DLD1 (cell line): ENCODE measurements around the gene CXorf66.
"Not testable (repeated sequence)": the region's sequence is repeated elsewhere in the genome, so short reads cannot be mapped to it uniquely, and the experiment has no call there.

ENCODE experiments used
- in situ Hi-C: cut with HindIII; loops from 2 replicates; pipeline ENCODE4 v1.10.0; 2017; ENCODE audit warnings: low sequenced_read_pairs

Gene CXorf66, protein sequence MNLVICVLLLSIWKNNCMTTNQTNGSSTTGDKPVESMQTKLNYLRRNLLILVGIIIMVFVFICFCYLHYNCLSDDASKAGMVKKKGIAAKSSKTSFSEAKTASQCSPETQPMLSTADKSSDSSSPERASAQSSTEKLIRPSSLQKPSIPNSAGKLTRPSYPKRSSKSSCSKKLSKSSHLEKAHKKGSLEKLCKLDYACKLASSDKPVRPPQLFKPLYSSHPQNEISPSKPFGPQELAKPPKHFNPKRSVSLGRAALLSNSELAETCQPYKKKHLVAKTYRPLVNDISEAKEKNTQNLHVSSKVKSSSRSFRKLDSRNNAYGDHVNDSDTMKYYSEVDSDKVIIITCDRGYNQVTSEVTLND

DNA sequence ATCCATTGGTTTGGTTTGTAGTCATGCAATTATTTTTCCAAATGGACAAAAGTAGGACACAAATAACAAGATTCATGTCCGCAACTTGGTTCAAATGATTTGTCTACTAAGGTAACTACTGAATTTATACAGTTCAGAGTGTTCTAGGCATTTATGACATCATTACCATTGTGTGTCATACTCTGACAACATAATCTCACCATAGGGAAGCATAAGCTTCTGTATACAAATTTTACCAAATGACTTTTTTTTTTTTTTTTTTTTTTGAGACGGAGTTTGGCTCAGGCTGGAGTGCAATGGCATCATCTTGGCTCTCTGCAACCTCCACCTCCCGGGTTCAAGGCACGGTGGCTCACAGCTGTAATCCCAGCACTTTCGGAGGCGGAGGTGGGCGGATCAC is at the start of gene CXorf66:
Gene CXorf66, minus strand, starts transcription at position 101 of the 400 bp plus-strand sequence. Its CDS starts 25 bp downstream, at position 76.
- in situ Hi-C loops: no loop called here

DNA sequence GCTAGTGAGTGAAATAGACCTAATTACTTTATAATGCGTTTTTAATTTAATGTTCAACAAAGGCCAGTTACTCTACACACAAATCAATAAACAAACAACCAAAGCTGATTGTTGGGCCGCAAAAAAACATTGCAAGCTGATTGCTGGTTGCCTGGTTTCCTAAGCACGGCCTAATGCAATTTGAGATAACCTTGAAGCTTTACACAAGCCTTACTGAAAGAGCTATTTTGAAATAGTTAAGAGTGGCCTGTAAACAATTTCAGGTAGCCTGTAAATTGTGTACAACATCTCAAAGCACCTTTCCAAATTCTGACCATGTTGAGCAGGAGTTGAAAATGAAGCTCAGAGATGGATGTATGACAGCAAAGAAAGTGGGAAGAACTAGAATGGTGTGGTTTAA is 17.5 kb upstream of the CXorf66 start:
- in situ Hi-C loops: no loop called here

DNA sequence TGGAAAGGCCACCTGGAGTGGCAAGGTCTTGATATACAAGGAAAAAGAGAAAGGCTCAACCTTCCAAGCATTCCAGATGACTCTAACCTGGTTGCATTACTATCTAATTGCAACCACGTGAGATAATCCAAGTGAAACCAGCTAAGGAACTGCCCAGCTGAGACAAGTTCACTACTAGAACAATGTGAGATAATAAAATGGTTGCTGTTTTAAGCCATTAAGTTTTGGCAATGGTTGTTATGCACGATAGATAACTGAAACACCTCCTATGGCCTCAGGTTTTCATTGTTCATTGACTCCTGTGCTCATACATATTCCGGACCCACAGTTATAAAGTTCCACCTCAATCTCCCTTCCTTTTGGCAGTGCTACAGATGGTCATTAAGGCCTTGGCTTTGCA is 9.2 kb upstream of the CXorf66 start:
- in situ Hi-C loops: no loop called here

GRCh38 chrX:139972629-139973624 is 7.6 kb upstream of the CXorf66 start:
- in situ Hi-C loops: no loop called here

DNA sequence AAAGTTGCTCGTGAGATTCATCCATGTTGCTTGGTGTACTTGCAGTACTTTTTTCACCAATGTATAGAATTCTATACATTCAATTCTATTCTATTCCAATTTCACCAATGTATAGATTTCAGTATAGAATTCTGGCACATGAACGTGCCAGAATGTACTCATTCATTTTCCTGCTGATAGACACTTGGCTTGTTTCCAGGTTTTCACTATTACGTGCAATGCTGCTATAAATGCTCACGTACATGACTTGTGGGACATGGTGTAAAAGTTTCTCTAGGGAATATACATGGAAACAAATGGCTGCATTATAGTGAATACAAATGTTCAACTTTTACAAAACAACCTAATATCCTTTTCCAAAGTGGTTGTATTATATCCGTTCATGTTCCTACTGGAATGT is 6.8 kb upstream of the CXorf66 start:
- in situ Hi-C loops: no loop called here

DNA sequence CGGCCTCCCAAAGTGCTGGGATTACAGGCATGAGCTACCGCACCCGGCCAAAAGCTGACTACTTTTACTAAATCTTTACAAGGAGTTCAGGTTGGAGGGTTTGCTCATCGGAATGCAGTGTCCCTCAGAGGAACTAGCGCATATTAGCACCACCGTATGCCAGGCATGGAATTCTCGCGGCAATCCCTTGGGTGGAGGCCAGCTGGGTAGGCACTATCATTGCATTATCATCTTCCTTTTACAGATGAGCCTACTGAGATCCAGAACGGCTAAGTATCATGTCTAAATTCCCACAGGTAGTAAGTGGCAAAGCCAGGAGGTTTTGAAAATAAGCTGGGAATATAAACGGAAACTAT is 6.1 kb upstream of the CXorf66 start:
- in situ Hi-C loops: no loop called here

- in situ Hi-C loops: no loop called here
Measured at GRCh38 chrX:139969286-139969685, 4.0 kb upstream of the CXorf66 start.

DNA sequence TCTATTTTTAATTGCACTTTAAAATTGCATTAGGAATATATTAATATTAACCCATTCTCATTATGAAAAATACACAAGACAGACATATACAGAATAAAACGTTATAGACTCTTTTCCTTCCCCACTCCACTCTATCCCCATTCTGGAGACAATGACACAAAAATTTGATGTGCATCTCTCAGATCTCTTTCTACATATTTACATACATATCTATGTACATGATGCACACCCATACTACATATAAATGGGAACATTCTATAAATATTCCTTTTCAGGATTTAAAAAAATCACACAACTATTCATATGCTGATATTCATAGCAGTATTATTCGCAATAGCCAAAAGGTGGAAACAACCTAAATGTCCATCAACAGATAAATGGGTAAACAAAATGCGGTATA is 2.4 kb upstream of the CXorf66 start:
- in situ Hi-C loops: no loop called here

DNA sequence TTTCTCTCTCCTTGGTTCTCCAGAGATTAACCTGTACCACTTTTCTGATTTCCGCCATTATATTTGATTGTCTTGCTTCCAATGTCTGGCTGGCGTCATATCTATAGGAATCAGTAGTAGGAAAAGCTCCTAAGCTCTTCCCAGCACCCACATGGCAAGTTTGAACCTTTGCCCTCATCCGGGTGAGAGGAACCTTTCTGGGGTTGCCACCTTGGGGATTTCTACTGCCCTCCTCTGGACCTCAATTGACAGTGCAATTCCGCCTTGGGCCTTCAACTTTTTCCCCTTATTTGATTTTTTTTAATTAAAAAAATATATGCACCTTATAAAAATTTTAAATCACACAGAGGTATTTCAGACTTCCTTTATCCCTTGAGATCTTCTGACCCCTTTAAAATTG is 2.0 kb upstream of the CXorf66 start:
- in situ Hi-C loops: no loop called here

DNA sequence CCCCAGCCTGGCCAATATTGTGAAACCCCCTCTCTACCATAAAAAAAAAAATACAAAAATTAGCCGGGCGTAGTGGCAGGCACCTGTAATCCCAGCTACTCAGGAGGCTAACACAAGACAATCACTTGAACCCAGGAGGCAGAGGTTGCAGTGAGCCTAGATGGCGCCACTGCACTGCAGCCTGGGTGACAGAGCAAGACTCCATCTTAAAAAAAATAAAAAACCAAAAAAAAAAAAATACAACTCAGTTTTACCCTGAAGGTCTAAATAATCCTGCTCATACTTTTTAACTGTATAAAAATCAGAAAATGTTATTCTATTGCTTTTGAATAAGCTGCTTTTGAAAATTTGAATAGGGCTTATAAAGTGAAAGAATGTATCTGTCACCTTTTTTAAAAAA is 838 bp upstream of the CXorf66 start:
- in situ Hi-C loops: not testable (repeated sequence)

DNA sequence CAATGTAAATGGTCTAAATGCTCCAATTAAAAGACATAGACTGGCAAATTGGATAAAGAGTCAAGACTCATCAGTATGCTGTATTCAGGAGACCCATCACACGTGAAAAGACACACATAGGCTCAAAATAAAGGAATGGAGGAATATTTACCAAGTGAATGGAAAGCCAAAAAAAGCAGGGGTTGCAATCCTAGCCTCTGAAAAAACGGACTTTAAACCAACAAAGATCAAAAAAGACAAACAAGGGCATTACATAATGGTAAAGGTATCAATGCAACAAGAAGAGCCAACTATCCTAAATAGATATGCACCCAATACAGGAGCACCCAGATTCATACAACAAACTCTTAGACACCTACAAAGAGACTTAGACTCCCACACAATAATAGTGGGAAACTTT is 4.2 kb downstream of the CXorf66 start:
- in situ Hi-C loops: not testable (repeated sequence)

- in situ Hi-C loops: no loop called here
Measured at GRCh38 chrX:139949703-139950102, 15.6 kb downstream of the CXorf66 start.

- in situ Hi-C loops: no loop called here
Measured at GRCh38 chrX:139945075-139945474, 20.2 kb downstream of the CXorf66 start.

DNA sequence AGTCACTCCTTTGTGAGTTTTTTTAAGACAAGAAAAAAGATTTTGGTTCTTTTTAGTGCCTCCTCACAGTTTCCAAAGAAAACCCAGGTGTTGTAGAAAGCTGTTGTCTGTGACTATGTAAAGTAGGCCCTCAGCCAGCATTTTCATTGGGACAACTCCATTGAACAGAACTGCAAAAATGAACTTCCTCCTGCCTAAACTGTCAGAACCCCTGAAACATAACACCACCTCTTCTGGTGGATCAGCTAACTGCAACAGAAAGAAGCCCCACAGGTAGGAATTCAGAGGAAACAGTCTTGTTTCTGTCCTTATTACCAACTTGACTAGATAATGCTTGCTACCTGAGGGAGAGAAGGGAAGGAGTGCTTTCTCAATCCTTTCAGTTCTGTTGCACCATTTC is 29.1 kb downstream of the CXorf66 start:
- in situ Hi-C loops: no loop called here

DNA sequence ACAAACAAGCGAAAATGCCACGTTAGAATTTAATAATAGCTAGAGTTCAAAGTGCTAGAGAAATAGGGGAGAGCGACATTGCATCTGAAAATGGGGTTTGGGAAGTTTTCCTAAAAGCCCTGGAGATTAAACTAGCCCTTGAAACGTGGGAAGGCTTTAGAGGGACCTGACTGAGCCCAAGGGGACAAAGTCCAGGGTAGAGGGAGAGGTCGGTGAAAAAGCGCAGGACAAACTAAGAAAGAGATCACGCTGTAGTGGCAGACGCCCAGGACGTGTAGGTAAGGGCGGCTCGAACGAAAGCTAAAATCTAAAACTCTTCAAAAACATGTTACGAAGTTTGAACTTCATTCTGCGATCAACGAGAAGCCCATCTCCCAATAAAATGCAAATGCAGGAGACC is 31.4 kb downstream of the CXorf66 start:
- in situ Hi-C loops: no loop called here

GRCh38 chrX:139932901-139933796 is 32.2 kb downstream of the CXorf66 start, which contains the start of gene ATP11C:
TSS of gene ATP11C (minus strand) at chrX:139933053. CDS start at chrX:139932042, 1,011 bp downstream.
- in situ Hi-C loops: no loop called here

- in situ Hi-C loops: no loop called here
Measured at GRCh38 chrX:139932073-139932900, 33.0 kb downstream of the CXorf66 start.

DNA sequence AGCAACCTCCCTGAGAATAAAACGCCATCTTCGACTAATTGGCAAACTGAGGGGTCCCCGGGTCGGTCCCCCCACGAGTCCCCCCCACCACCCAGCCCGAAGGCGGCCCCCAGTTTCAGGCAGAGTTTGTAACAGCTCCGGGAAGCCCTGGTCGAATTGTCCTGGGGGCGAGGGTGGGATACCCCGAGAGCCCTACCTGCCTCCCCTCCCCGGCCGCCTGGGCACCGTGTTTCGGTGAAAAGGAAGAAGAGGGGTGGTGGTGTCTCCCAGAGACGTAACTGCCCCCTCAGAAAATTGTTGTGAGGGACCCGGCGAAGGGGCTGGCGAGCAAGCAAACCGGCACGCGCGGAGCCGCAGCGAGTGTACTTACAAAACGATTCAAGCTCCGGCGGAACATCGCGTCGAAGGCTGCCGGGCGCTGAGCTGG is 33.7 kb downstream of the CXorf66 start:
- in situ Hi-C loops: no loop called here

DNA sequence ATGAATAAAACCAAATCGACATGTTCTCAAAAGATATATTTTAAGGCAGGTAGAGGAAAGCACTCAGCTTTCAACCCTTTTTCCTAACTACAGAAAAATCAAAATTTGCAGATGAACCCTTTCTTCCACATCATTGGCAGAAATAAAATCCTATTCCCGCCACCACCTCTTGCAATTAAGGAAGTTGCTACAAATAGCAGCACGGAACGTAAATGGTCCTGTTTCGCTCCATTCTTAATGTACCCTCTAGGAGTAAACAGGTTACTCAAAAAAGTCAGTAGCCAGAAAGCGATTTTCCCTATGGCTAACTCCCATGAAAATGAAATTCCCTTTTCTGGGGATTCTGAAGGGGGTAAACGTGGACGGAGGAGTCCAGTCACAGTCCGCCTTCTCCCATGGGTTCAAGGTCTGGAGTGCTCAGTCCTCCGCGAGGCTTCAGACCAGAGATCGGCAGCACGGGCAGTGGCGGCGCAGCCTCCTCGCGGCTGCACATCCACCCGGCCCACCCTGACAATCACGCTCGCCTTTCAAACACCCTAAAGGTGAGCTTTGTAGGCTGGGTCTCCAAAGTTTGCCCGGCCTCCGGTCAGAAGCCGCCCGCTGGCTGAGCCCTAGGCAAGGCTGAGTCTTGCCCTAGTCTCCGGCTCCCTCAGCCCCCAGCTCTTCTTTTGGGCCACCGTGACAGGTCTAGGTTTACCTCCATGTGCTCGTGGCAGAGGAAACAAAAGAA is 34.2 kb downstream of the CXorf66 start:
- in situ Hi-C loops: no loop called here
